GM19438 (cell line): ENCODE measurements around the gene CRYBB1.

Experiments used
- ATAC-seq: cut with Tn5 transposase; IDR thresholded peaks from one replicate; pipeline ENCODE4 v1.9.1; 2021; ENCODE audit warnings: low read depth; ENCODE audit not compliant: unreplicated experiment

The CRYBB1 gene

GRCh38 chr22:26610072-26610958 lies 7.5 kb downstream of the CRYBB1 start:
- ATAC-seq = peak; percentile 82

- ATAC-seq = no peak
These were observed 8.5 kb downstream of the CRYBB1 start for GRCh38 chr22:26609287-26609686.

GRCh38 chr22:26608129-26608528 lies 9.7 kb downstream of the CRYBB1 start:
- no peak for ATAC-seq

- no peak for ATAC-seq
These were observed 11.2 kb downstream of the CRYBB1 start for GRCh38 chr22:26606611-26607010.

- no peak for ATAC-seq
These were observed 13.5 kb downstream of the CRYBB1 start for GRCh38 chr22:26604368-26604767.

- ATAC-seq = no peak
These were observed 15.7 kb downstream of the CRYBB1 start for GRCh38 chr22:26602127-26602526.

GRCh38 chr22:26601726-26602125 lies 16.1 kb downstream of the CRYBB1 start:
- ATAC-seq = no peak

GRCh38 chr22:26599505-26599904 lies 18.3 kb downstream of the CRYBB1 start:
- ATAC-seq = no peak

- ATAC-seq = no peak
These were observed 20.3 kb downstream of the CRYBB1 start for GRCh38 chr22:26597480-26597879.

GRCh38 chr22:26597026-26597425 lies 20.8 kb downstream of the CRYBB1 start:
- no peak for ATAC-seq

- ATAC-seq = no peak
These were observed 24.1 kb downstream of the CRYBB1 start for GRCh38 chr22:26593763-26594162.

- ATAC-seq = no peak
These were observed 25.4 kb downstream of the CRYBB1 start for GRCh38 chr22:26592421-26592891.

- ATAC-seq = peak; percentile 64
These were observed 27.7 kb downstream of the CRYBB1 start, which contains the start of gene TPST2 for GRCh38 chr22:26589845-26590736. Gene TPST2, minus strand, starts transcription at chr22:26590132. Its CDS starts 48,502 bp downstream, at chr22:26541630.

GRCh38 chr22:26589367-26589844 lies 28.4 kb downstream of the CRYBB1 start:
- ATAC-seq = peak; percentile 8

GRCh38 chr22:26588729-26589366 lies 29.0 kb downstream of the CRYBB1 start:
- ATAC-seq = no peak

GRCh38 chr22:26587991-26588613 lies 29.7 kb downstream of the CRYBB1 start:
- ATAC-seq = no peak

GRCh38 chr22:26586556-26587325 lies 31.1 kb downstream of the CRYBB1 start:
- ATAC-seq = no peak

GRCh38 chr22:26585104-26585790 lies 32.6 kb downstream of the CRYBB1 start:
- no peak for ATAC-seq

GRCh38 chr22:26584010-26584409 lies 33.8 kb downstream of the CRYBB1 start:
- ATAC-seq = no peak
